Trophoblast cell (in vitro differentiated cells and primary cell): Measurements from ENCODE around the gene SFXN3.

Experiments
- DNase-seq, 2 donors: peaks; one replicate each; pipeline ENCODE4 v3.0.0-alpha.2; 2016
- H2AFZ ChIP-seq: 2 replicates; pipeline ENCODE4 v1.6.1; 2013; ENCODE audit warnings: low read length, moderate library complexity, mild to moderate bottlenecking; ENCODE audit not compliant: insufficient read depth, poor library complexity
- H2AK5ac ChIP-seq: 2 replicates; pipeline ENCODE4 v1.6.1; 2013; ENCODE audit warnings: mild to moderate bottlenecking, low read length
- H2BK120ac ChIP-seq: 2 replicates; pipeline ENCODE4 v1.6.1; 2013; ENCODE audit warnings: low read length, mild to moderate bottlenecking, moderate library complexity; ENCODE audit not compliant: insufficient read depth, poor library complexity
- H2BK12ac ChIP-seq: 2 replicates; pipeline ENCODE4 v1.6.1; 2013; ENCODE audit warnings: mild to moderate bottlenecking, low read length, moderate library complexity
- H2BK5ac ChIP-seq: 2 replicates; pipeline ENCODE4 v1.6.1; 2013; ENCODE audit warnings: low read length, low read depth, moderate library complexity, mild to moderate bottlenecking; ENCODE audit not compliant: poor library complexity
- H3K14ac ChIP-seq: 2 replicates; pipeline ENCODE4 v1.6.1; 2013; ENCODE audit warnings: mild to moderate bottlenecking, low read length
- H3K18ac ChIP-seq: 2 replicates; pipeline ENCODE4 v1.6.1; 2013; ENCODE audit warnings: mild to moderate bottlenecking, low read length
- H3K23ac ChIP-seq: 2 replicates; pipeline ENCODE4 v1.6.1; 2013; ENCODE audit warnings: low read length
- H3K27ac ChIP-seq: 2 replicates; pipeline ENCODE4 v1.5.1; 2013; ENCODE audit warnings: low read depth, mild to moderate bottlenecking, inconsistent platforms, low read length, moderate library complexity
- H3K27me3 ChIP-seq: 2 replicates; pipeline ENCODE4 v1.6.1; 2013; ENCODE audit warnings: inconsistent platforms, mild to moderate bottlenecking, low read length, moderate library complexity; ENCODE audit not compliant: insufficient read depth
- H3K36me3 ChIP-seq, 2 experiments: 1 replicate in 1 of 2; 2 replicates in 1 of 2; pipeline ENCODE4 v1.6.1; 2013; ENCODE audit warnings: low read length in 2 of 2, mild to moderate bottlenecking in 2 of 2, moderate library complexity in 1 of 2; ENCODE audit not compliant: insufficient read depth in 2 of 2, control insufficient read depth in 1 of 2
- H3K4ac ChIP-seq: 2 replicates; pipeline ENCODE4 v1.6.1; 2013; ENCODE audit warnings: low read depth, mild to moderate bottlenecking, low read length, moderate library complexity
- H3K4me1 ChIP-seq, 2 experiments: 1 replicate in 1 of 2; 2 replicates in 1 of 2; pipeline ENCODE4 v1.6.1; 2013; ENCODE audit warnings: low read length in 2 of 2, mild to moderate bottlenecking in 2 of 2, moderate library complexity in 1 of 2; ENCODE audit not compliant: insufficient read depth in 2 of 2, control insufficient read depth in 1 of 2
- H3K4me2 ChIP-seq: 2 replicates; pipeline ENCODE4 v1.6.1; 2013; ENCODE audit warnings: inconsistent platforms, mild to moderate bottlenecking, low read length, moderate library complexity
- H3K4me3 ChIP-seq: 2 replicates; pipeline ENCODE4 v1.5.1; 2013; ENCODE audit warnings: mild to moderate bottlenecking, low read depth, low read length, inconsistent platforms
- H3K79me1 ChIP-seq: one replicate; pipeline ENCODE4 v1.6.1; 2013; ENCODE audit warnings: low read length
- H3K79me2 ChIP-seq: 2 replicates; pipeline ENCODE4 v1.6.1; 2013; ENCODE audit warnings: low read length, mild to moderate bottlenecking; ENCODE audit not compliant: control insufficient read depth, insufficient read depth, poor library complexity
- H3K9ac ChIP-seq: 2 replicates; pipeline ENCODE4 v1.6.1; 2013; ENCODE audit warnings: mild to moderate bottlenecking, low read length
- H3K9me3 ChIP-seq: 2 replicates; pipeline ENCODE4 v1.6.1; 2013; ENCODE audit warnings: low read depth, mild to moderate bottlenecking, control low read depth, inconsistent platforms, low read length; ENCODE audit not compliant: insufficient read depth
- H4K12ac ChIP-seq: 2 replicates; pipeline ENCODE4 v1.6.1; 2013; ENCODE audit warnings: low read depth, mild to moderate bottlenecking, low read length, moderate library complexity
- H4K8ac ChIP-seq: 2 replicates; pipeline ENCODE4 v1.6.1; 2013; ENCODE audit warnings: low read depth, mild to moderate bottlenecking, low read length, moderate library complexity
- H4K91ac ChIP-seq: one replicate; pipeline ENCODE4 v1.6.1; 2013; ENCODE audit warnings: low read depth, mild to moderate bottlenecking, low read length, moderate library complexity
- WGBS: extraction: QIAGEN DNeasy Blood & Tissue Kit; methylation state at CpG from one replicate; pipeline ENCODE4 v1.1.7; 2013; ENCODE audit warnings: missing lambda C conversion rate; ENCODE audit not compliant: insufficient read length, insufficient coverage; ENCODE audit errors: extremely low coverage; 5-methylcytosine and 5-hydroxymethylcytosine counted together

SFXN3 gene

DNA sequence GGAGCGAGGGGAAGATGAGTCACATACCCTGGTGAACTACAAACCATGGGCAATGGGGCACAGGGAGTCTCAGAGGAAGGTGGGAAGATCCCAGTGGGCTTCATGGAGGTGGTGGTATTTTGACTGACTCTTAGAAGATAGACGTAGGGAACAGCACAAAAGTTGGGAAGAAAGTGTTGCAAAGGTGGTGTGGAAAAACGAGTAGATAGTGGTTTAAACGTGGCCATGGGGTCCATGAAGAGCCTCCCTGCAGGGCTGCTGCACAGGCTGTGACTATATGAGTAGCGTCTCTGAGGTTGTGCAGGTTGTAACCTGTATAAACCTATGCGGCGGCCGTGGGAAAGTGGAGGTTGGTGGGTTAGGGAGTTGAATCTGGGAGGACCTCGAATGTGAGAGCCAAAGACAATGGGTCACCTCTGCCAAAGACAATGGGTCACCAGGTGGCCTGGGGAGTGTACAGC is 17.6 kb upstream of the SFXN3 start:
- Histone ChIP-seq H3K18ac (no peak overlapping the region), H2BK5ac (no peak overlapping the region), H3K4me3 (no peak overlapping the region), H2AFZ (no peak overlapping the region), H2BK120ac (no peak overlapping the region), H3K4ac (no peak overlapping the region), H3K23ac (no peak overlapping the region), H2AK5ac (no peak overlapping the region), H3K79me1 (no peaks in the 10 kb centered on the region), H4K91ac (no peak overlapping the region), H3K27ac (no peak overlapping the region), H3K4me2 (no peak overlapping the region), H3K27me3 (peaks cover 9% of the 10 kb centered on the region), H3K36me3 (no peaks in the 10 kb centered on the region), H2BK12ac (no peak overlapping the region), H4K8ac (no peak overlapping the region), H3K4me1 (peaks cover 3 to 5% of the 10 kb centered on the region in 2 experiments), H3K14ac (no peak overlapping the region), H3K79me2 (no peaks in the 10 kb centered on the region), H3K9me3 (no peaks in the 10 kb centered on the region), H4K12ac (no peak overlapping the region), H3K9ac (no peak overlapping the region)
- 100% methylated on average over 2 of the region's 9 CpGs for WGBS
- no peak for DNase-seq

GRCh38 chr10:101014230-101014884 is 16.7 kb upstream of the SFXN3 start:
- no peak overlapping the region for H3K4ac ChIP-seq
- H3K23ac ChIP-seq, result no peak overlapping the region
- H3K36me3 ChIP-seq, result no peaks in the 10 kb centered on the region
- H3K18ac ChIP-seq, result no peak overlapping the region
- H3K4me2 ChIP-seq, result no peak overlapping the region
- peaks cover 2% of the 10 kb centered on the region for H3K9me3 ChIP-seq
- no peak overlapping the region for H3K14ac ChIP-seq
- WGBS, result no CpG with 5 or more reads among the region's 11 CpGs
- H2BK5ac ChIP-seq, result no peak overlapping the region
- H2AFZ ChIP-seq, result no peak overlapping the region
- H3K27me3 ChIP-seq, result peaks cover 9% of the 10 kb centered on the region
- H3K79me2 ChIP-seq, result no peaks in the 10 kb centered on the region
- no peak overlapping the region for H4K12ac ChIP-seq
- H2AK5ac ChIP-seq, result no peak overlapping the region
- no peak overlapping the region for H3K4me3 ChIP-seq
- H4K8ac ChIP-seq, result no peak overlapping the region
- no peak overlapping the region for H2BK120ac ChIP-seq
- H3K79me1 ChIP-seq, result no peaks in the 10 kb centered on the region
- no peak overlapping the region for H3K9ac ChIP-seq
- H3K4me1 ChIP-seq, result peaks cover 7 to 13% of the 10 kb centered on the region in 2 experiments
- peak; percentile 73 to 85 for DNase-seq
- H4K91ac ChIP-seq, result no peak overlapping the region
- no peak overlapping the region for H3K27ac ChIP-seq
- no peak overlapping the region for H2BK12ac ChIP-seq

DNA sequence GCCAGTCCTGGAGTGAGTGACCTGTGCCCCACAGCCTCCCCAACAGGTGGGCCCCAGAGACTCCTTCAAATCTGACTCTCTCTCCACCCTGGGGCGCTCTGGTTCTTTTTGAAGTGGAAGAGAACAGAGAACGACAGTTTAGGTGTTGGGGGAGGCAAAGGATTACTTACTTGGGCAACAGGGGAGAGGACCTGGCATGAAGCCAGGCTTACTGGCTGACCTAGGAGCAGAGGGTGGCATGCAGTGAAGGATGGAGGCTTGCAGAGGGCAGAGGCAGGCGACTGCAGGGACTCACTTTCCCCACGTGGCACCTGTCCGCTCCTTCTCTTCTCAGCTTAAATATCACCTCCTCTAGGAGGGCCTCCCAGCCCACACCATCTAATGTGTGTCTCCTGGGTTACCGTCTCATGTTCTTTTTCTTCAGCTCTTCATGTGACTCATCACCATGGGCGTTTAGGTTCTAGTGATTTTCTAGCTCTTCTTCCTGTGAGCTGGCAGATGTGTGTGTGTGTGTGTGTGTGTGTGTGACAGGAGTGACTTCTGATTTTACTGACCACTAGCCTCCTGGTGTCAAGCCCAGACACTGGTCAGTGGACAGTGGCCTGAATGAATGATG is 16.0 kb upstream of the SFXN3 start:
- Histone ChIP-seq H3K27ac (no peak overlapping the region), H3K79me1 (no peaks in the 10 kb centered on the region), H4K12ac (no peak overlapping the region), H3K4ac (no peak overlapping the region), H3K79me2 (no peaks in the 10 kb centered on the region), H3K9ac (no peak overlapping the region), H4K91ac (no peak overlapping the region), H3K4me1 (peaks cover 7 to 13% of the 10 kb centered on the region in 2 experiments), H3K9me3 (peaks cover 2% of the 10 kb centered on the region), H2BK120ac (no peak overlapping the region), H3K14ac (no peak overlapping the region), H4K8ac (no peak overlapping the region), H2AK5ac (no peak overlapping the region), H2BK12ac (no peak overlapping the region), H3K18ac (no peak overlapping the region), H2AFZ (no peak overlapping the region), H3K4me3 (no peak overlapping the region), H3K27me3 (peaks cover 9% of the 10 kb centered on the region), H3K36me3 (no peaks in the 10 kb centered on the region), H3K23ac (no peak overlapping the region), H3K4me2 (no peak overlapping the region), H2BK5ac (no peak overlapping the region)
- no peak for DNase-seq
- no CpG with 5 or more reads among the region's 7 CpGs for WGBS

- Histone ChIP-seq H2BK12ac (no peak overlapping the region), H2AFZ (no peak overlapping the region), H2BK120ac (no peak overlapping the region), H3K18ac (no peak overlapping the region), H3K36me3 (no peaks in the 10 kb centered on the region), H3K79me2 (no peaks in the 10 kb centered on the region), H2AK5ac (no peak overlapping the region), H4K12ac (no peak overlapping the region), H3K27ac (no peak overlapping the region), H3K4ac (no peak overlapping the region), H3K9ac (no peak overlapping the region), H3K14ac (no peak overlapping the region), H2BK5ac (no peak overlapping the region), H3K79me1 (no peaks in the 10 kb centered on the region), H3K4me2 (no peak overlapping the region), H3K9me3 (peaks cover 2% of the 10 kb centered on the region), H3K4me3 (no peak overlapping the region), H4K91ac (no peak overlapping the region), H3K23ac (no peak overlapping the region), H3K4me1 (peaks cover 7 to 13% of the 10 kb centered on the region in 2 experiments), H3K27me3 (peaks cover 9% of the 10 kb centered on the region), H4K8ac (no peak overlapping the region)
- no CpG with 5 or more reads among the region's 8 CpGs for WGBS
- DNase-seq, result no peak
Observed at GRCh38 chr10:101015582-101015973, 15.5 kb upstream of the SFXN3 start.
